H1 (cell line): ENCODE measurements around the gene DOCK8. TPM values are rescaled to one million over a fixed set of nuclear protein-coding genes. Genes with fewer than 3 reads are reported as not detected.

ENCODE experiments used
- CTCF ChIA-PET: fragments of 300-600 bp; sonication (Branson Sonifier 250); formaldehyde crosslinking; loops from one replicate; lab custom pipeline; 2021; ENCODE audit not compliant: partially characterized antibody; lab: Charles Lee
- POLR2A ChIA-PET: fragments of 300-600 bp; sonication (Branson Sonifier 250); formaldehyde crosslinking; loops from one replicate; lab custom pipeline; 2021; ENCODE audit warnings: inconsistent platforms; ENCODE audit not compliant: partially characterized antibody; lab: Charles Lee
- DNase-seq, 2 experiments: peaks; one replicate each; pipeline versions ENCODE4 v3.0.0 to v3.0.0-alpha.2; 2010 to 2022; ENCODE audit warnings: low spot score in 2 of 2, low read depth in 1 of 2, mixed read lengths in 1 of 2
- FAIRE-seq: peaks from 2 replicates; lab custom pipeline; 2011; peaks lifted over from hg19 to GRCh38; lab: Jason Lieb, UNC
- H2AFZ ChIP-seq: 2 replicates; pipeline ENCODE4 v1.8.1; 2012; ENCODE audit warnings: low read length, inconsistent platforms
- H2AK5ac ChIP-seq: 2 replicates; pipeline ENCODE4 v1.6.1; 2013; ENCODE audit warnings: low read depth, low read length
- H2BK120ac ChIP-seq: replicated peaks from 2 replicates; pipeline ENCODE3; 2013; ENCODE audit warnings: low read depth, low read length, inconsistent platforms
- H2BK12ac ChIP-seq: 2 replicates; pipeline ENCODE4 v1.6.1; 2013; ENCODE audit warnings: low read depth, low read length
- H2BK15ac ChIP-seq: 2 replicates; pipeline ENCODE4 v1.6.1; 2013; ENCODE audit warnings: low read length
- H2BK20ac ChIP-seq: 2 replicates; pipeline ENCODE4 v1.6.1; 2013; ENCODE audit warnings: low read length
- H2BK5ac ChIP-seq: 2 replicates; pipeline ENCODE4 v1.6.1; 2013; ENCODE audit warnings: low read depth, low read length
- H3K14ac ChIP-seq: 2 replicates; pipeline ENCODE4 v1.6.1; 2013; ENCODE audit warnings: inconsistent platforms; ENCODE audit not compliant: insufficient read length
- H3K18ac ChIP-seq: 2 replicates; pipeline ENCODE4 v1.6.1; 2013; ENCODE audit warnings: low read length; ENCODE audit errors: extremely low read depth
- H3K23ac ChIP-seq: 2 replicates; pipeline ENCODE4 v1.6.1; 2013; ENCODE audit warnings: inconsistent platforms; ENCODE audit not compliant: insufficient read length
- H3K23me2 ChIP-seq: 2 replicates; pipeline ENCODE4 v1.6.1; 2013; ENCODE audit warnings: low read depth, low read length
- H3K27ac ChIP-seq: 2 replicates; pipeline ENCODE4 v1.6.1; 2011; ENCODE audit warnings: low read depth, low read length, inconsistent platforms
- H3K27me3 ChIP-seq, 4 experiments: replicated peaks in 1 of 4; 1 replicate in 1 of 4; 2 replicates in 3 of 4; pipeline versions ENCODE4 v1.6.1 to v1.8.1; 2011 to 2013; ENCODE audit warnings: low read length in 3 of 4, mild to moderate bottlenecking in 3 of 4, inconsistent platforms in 2 of 4, mixed read lengths in 2 of 4, moderate library complexity in 1 of 4; ENCODE audit not compliant: control insufficient read depth in 3 of 4, insufficient read depth in 3 of 4; ENCODE audit errors: extremely low read depth in 1 of 4
- H3K36me3 ChIP-seq, 4 experiments: 2 replicates each; pipeline versions ENCODE4 v1.6.1 to v1.8.1; 2011 to 2013; ENCODE audit warnings: mild to moderate bottlenecking in 4 of 4, low read length in 3 of 4, moderate library complexity in 2 of 4, control low read depth in 1 of 4, inconsistent platforms in 1 of 4; ENCODE audit not compliant: insufficient read depth in 4 of 4, control insufficient read depth in 2 of 4
- H3K4ac ChIP-seq: replicated peaks from 2 replicates; pipeline ENCODE3; 2013; ENCODE audit warnings: low read length, low read depth, mixed read lengths, inconsistent platforms; ENCODE audit not compliant: insufficient read length
- H3K4me1 ChIP-seq, 4 experiments: replicated peaks in 1 of 4; 1 replicate in 1 of 4; 2 replicates in 3 of 4; pipeline versions ENCODE4 v1.6.1 to v1.8.1; 2011 to 2013; ENCODE audit warnings: low read length in 3 of 4, inconsistent platforms in 2 of 4, mixed read lengths in 1 of 4; ENCODE audit not compliant: insufficient read depth in 4 of 4, control insufficient read depth in 3 of 4
- H3K4me2 ChIP-seq, 2 experiments: 2 replicates each; pipeline versions ENCODE4 v1.6.1 to v1.8.1; 2011 to 2013; ENCODE audit warnings: low read depth in 2 of 2, low read length in 2 of 2, control low read depth in 1 of 2, inconsistent platforms in 1 of 2, mild to moderate bottlenecking in 1 of 2; ENCODE audit not compliant: insufficient read depth in 1 of 2
- H3K4me3 ChIP-seq, 4 experiments: fragments of 200-600, 300-600 bp in 1 of 4; sonication (generic), shearing (Covaris generic), sonication (Bioruptor Twin) in 1 of 4; 2 replicates each; pipeline versions ENCODE4 v1.5.1 to v1.8.1; 2011 to 2016; ENCODE audit warnings: low read length in 4 of 4, low read depth in 3 of 4, control low read depth in 2 of 4, inconsistent platforms in 2 of 4, mild to moderate bottlenecking in 2 of 4, mixed read lengths in 1 of 4, moderate library complexity in 1 of 4; ENCODE audit not compliant: insufficient read depth in 2 of 4; ENCODE audit errors: extremely low read depth in 1 of 4
- H3K56ac ChIP-seq: replicated peaks from 2 replicates; pipeline ENCODE3; 2013; ENCODE audit warnings: low read depth, mild to moderate bottlenecking, mixed read lengths, low read length, inconsistent platforms; ENCODE audit not compliant: insufficient read length
- H3K79me1 ChIP-seq: 2 replicates; pipeline ENCODE4 v1.6.1; 2013; ENCODE audit warnings: low read depth, low read length, control low read depth
- H3K79me2 ChIP-seq, 2 experiments: 2 replicates each; pipeline versions ENCODE4 v1.6.1 to v1.8.1; 2012 to 2013; ENCODE audit warnings: low read length in 2 of 2, mild to moderate bottlenecking in 2 of 2, inconsistent platforms in 1 of 2; ENCODE audit not compliant: insufficient read depth in 2 of 2, control insufficient read depth in 1 of 2
- H3K9ac ChIP-seq, 4 experiments: replicated peaks in 1 of 4; 1 replicate in 1 of 4; 2 replicates in 3 of 4; pipeline versions ENCODE4 v1.6.1 to v1.8.1; 2011 to 2013; ENCODE audit warnings: low read depth in 3 of 4, low read length in 3 of 4, control low read depth in 2 of 4, mild to moderate bottlenecking in 2 of 4, moderate library complexity in 2 of 4, inconsistent platforms in 1 of 4; ENCODE audit errors: extremely low read depth in 1 of 4
- H3K9me3 ChIP-seq, 2 experiments: 2 replicates each; pipeline versions ENCODE4 v1.6.1 to v1.8.1; 2012 to 2013; ENCODE audit warnings: mild to moderate bottlenecking in 2 of 2, moderate library complexity in 2 of 2, control low read depth in 1 of 2, inconsistent platforms in 1 of 2, low read depth in 1 of 2, low read length in 1 of 2, mixed read lengths in 1 of 2; ENCODE audit not compliant: insufficient read depth in 2 of 2
- H4K20me1 ChIP-seq, 2 experiments: replicated peaks in 1 of 2; 2 replicates each; pipeline versions ENCODE3 to v1.8.1; 2011 to 2013; ENCODE audit warnings: inconsistent platforms in 2 of 2, low read length in 2 of 2, mild to moderate bottlenecking in 1 of 2; ENCODE audit not compliant: insufficient read depth in 2 of 2, control insufficient read depth in 1 of 2
- H4K5ac ChIP-seq: 2 replicates; pipeline ENCODE4 v1.6.1; 2013; ENCODE audit warnings: low read length, low read depth, mixed read lengths, inconsistent platforms; ENCODE audit not compliant: insufficient read length
- H4K8ac ChIP-seq: 2 replicates; pipeline ENCODE4 v1.8.0; 2013; ENCODE audit warnings: mild to moderate bottlenecking, moderate library complexity, low read length, inconsistent platforms; ENCODE audit not compliant: insufficient read depth; ENCODE audit errors: extremely low read depth
- H4K91ac ChIP-seq: replicated peaks from 2 replicates; pipeline ENCODE3; 2013; ENCODE audit warnings: low read length, mixed read lengths, inconsistent platforms; ENCODE audit not compliant: insufficient read length
- EZH2 ChIP-seq: fragments of 200-600 bp; sonication (generic); IDR thresholded peaks from 2 replicates; pipeline ENCODE4 v1.7.1; 2012; ENCODE audit warnings: low read depth, mild to moderate bottlenecking, moderate library complexity, low read length, inconsistent platforms; ENCODE audit not compliant: severe bottlenecking
- GABPA ChIP-seq: IDR thresholded peaks from 2 replicates; pipeline ENCODE4 v1.6.1; 2011; ENCODE audit warnings: mild to moderate bottlenecking, low read length, moderate library complexity, borderline replicate concordance; ENCODE audit not compliant: insufficient read depth
- HDAC2 ChIP-seq, 2 experiments: fragments of 300-600 bp in 1 of 2; sonication (generic) in 1 of 2; IDR thresholded peaks; 2 replicates each; pipeline ENCODE4 v1.6.1; 2011 to 2012; ENCODE audit warnings: low read depth in 2 of 2, low read length in 2 of 2, mild to moderate bottlenecking in 2 of 2, moderate library complexity in 2 of 2, borderline replicate concordance in 1 of 2, inconsistent platforms in 1 of 2
- KDM1A ChIP-seq: fragments of 200-600, 300-600 bp; sonication (generic); IDR thresholded peaks from 2 replicates; pipeline ENCODE4 v1.7.1; 2016; ENCODE audit warnings: mild to moderate bottlenecking, low read length, borderline replicate concordance
- KDM4A ChIP-seq: IDR thresholded peaks from one replicate; pipeline ENCODE4 v1.7.1; 2012; ENCODE audit warnings: low read depth, mild to moderate bottlenecking, moderate library complexity, low read length, inconsistent platforms; ENCODE audit not compliant: severe bottlenecking
- KDM5A ChIP-seq: fragments of 200-600 bp; IDR thresholded peaks from 2 replicates; pipeline ENCODE4 v1.7.1; 2012; ENCODE audit warnings: mild to moderate bottlenecking, low read length, inconsistent platforms, mixed read lengths
- MAFK ChIP-seq: IDR thresholded peaks from 2 replicates; pipeline ENCODE4 v1.6.1; 2012; ENCODE audit warnings: low read depth, mild to moderate bottlenecking, improper control_type of control experiment, low read length
- POLR2A ChIP-seq, 2 experiments: IDR thresholded peaks; 1 replicate in 1 of 2; 2 replicates in 1 of 2; pipeline ENCODE4 v1.6.1; 2011; ENCODE audit warnings: low read depth in 2 of 2, low read length in 2 of 2, mild to moderate bottlenecking in 2 of 2; ENCODE audit errors: control extremely low read depth in 1 of 2
- POU5F1 ChIP-seq: IDR thresholded peaks from 2 replicates; pipeline ENCODE4 v1.6.1; 2011; ENCODE audit warnings: low read depth, mild to moderate bottlenecking, low read length, moderate library complexity
- SP2 ChIP-seq: IDR thresholded peaks from 2 replicates; pipeline ENCODE4 v1.6.1; 2012; ENCODE audit warnings: mild to moderate bottlenecking, low read length, inconsistent platforms
- SRF ChIP-seq: IDR thresholded peaks from 2 replicates; pipeline ENCODE4 v1.6.1; 2011; ENCODE audit warnings: mild to moderate bottlenecking, low read depth, low read length, moderate library complexity
- WGBS, 2 experiments: shearing (Covaris generic) in 1 of 2; methylation state at CpG; one replicate each; pipeline versions ENCODE4 v1.1.6 to v1.1.7; 2013 to 2015; ENCODE audit warnings: low lambda C conversion rate in 2 of 2, mixed read lengths in 2 of 2, inconsistent platforms in 1 of 2, low coverage in 1 of 2, missing lambda C conversion rate in 1 of 2; ENCODE audit not compliant: insufficient replicate concordance in 2 of 2, insufficient coverage in 1 of 2, insufficient read length in 1 of 2; ENCODE audit errors: extremely low coverage in 1 of 2, missing lambda C conversion rate in 1 of 2; 5-methylcytosine and 5-hydroxymethylcytosine counted together
- polyA plus RNA-seq, 7 experiments: library from polyadenylated mRNA; depleted of rRNA in 3 of 7; stranded (reverse) in 5 of 7; unstranded in 2 of 7; fragments of >200 nt in 5 of 7; fragments of 200-250 nt in 2 of 7; gene quantifications; 1 replicate in 5 of 7; 2 replicates in 1 of 7; 4 replicates in 1 of 7; pipeline versions ENCODE4 v1.2.1 to v1.2.3, GENCODE V29; 2011 to 2013; ENCODE audit warnings: missing spikeins in 2 of 7, mixed read lengths in 2 of 7
- total RNA-seq: library from RNA; stranded (reverse); fragmentation: NEBNext Ultra II Directional; extraction: Animal tissue kit (Norgen Biotek cat#: 25700); gene quantifications from 2 replicates; pipeline ENCODE4 v1.2.1, GENCODE V29; 2021

DOCK8 gene
- total and polyA plus RNA-seq, 2 of the 8 experiments (the other 6 are each of a cell fraction or from before 2014, with no cell fraction given) = 0.57 to 2.0 TPM

- Histone ChIP-seq H3K9me3 (no peaks in the 10 kb centered on the region), H2BK120ac (no peak overlapping the region), H3K18ac (no peak overlapping the region), H3K23me2 (no peaks in the 10 kb centered on the region), H3K27me3 (no peaks in the 10 kb centered on the region), H3K79me2 (no peaks in the 10 kb centered on the region), H2AK5ac (no peak overlapping the region), H3K4me1 (no peaks in the 10 kb centered on the region), H3K4me2 (no peak overlapping the region), H3K56ac (no peak overlapping the region), H2AFZ (no peak overlapping the region), H4K5ac (no peak overlapping the region), H3K14ac (no peak overlapping the region), H4K8ac (no peak overlapping the region), H3K36me3 (no peaks in the 10 kb centered on the region), H2BK15ac (no peak overlapping the region), H4K20me1 (no peaks in the 10 kb centered on the region), H4K91ac (no peak overlapping the region), H3K4ac (no peak overlapping the region), H3K4me3 (no peak overlapping the region), H3K79me1 (no peaks in the 10 kb centered on the region), H2BK20ac (no peak overlapping the region), H3K9ac (no peak overlapping the region), H2BK5ac (no peak overlapping the region), H2BK12ac (no peak overlapping the region), H3K27ac (no peak overlapping the region), H3K23ac (no peak overlapping the region)
- CTCF ChIA-PET = no interaction called here
- no peak for DNase-seq
- POLR2A ChIA-PET = interaction anchor here (1.2 kb wide), 1 partner anchor 11 kb away, joined by 3 read pairs; no protein-coding TSS in a partner anchor
- 88% methylated on average over 1 of the region's 1 CpG; no CpG with 5 or more reads in 1 of the 2 experiments for WGBS, 2 experiments
- FAIRE-seq = no peak
- TF ChIP-seq SRF = no peak
- TF ChIP-seq HDAC2 (IDR thresholded peaks at IDR 0.05; ENCODE audit: borderline replicate concordance in 1 of 2, low read depth in 2 of 2, low read length in 2 of 2) = no peak
- no peak for TF ChIP-seq KDM5A
- no peak for TF ChIP-seq GABPA
- no peak for TF ChIP-seq KDM1A
- no peak for TF ChIP-seq EZH2
- no peak for TF ChIP-seq MAFK
- no peak for TF ChIP-seq SP2
- no peak for TF ChIP-seq POLR2A (IDR thresholded peaks at IDR 0.05; ENCODE audit: control extremely low read depth in 1 of 2, low read depth in 2 of 2, low read length in 2 of 2)
- no peak for TF ChIP-seq POU5F1
- TF ChIP-seq KDM4A = no peak
Observed at GRCh38 chr9:206481-206880, 8.2 kb upstream of the DOCK8 start.
